Measurements from ENCODE around the gene PHKB. TPM values are rescaled to one million over a fixed set of nuclear protein-coding genes. Genes with fewer than 3 reads are reported as not detected.

Gene PHKB
- total and polyA plus RNA-seq, 2 of the 8 experiments (the other 6 are each of a cell fraction or from before 2014, with no cell fraction given), result 18.6 to 38.3 TPM

- DNase-seq (ENCODE audit: low read depth in 1 of 2, low spot score in 2 of 2) (no peak), FAIRE-seq (no peak)
- H3K4ac ChIP-seq (replicated peaks; ENCODE audit: insufficient read length, low read depth, low read length), result no peak overlapping the region
- H4K8ac ChIP-seq (ENCODE audit: extremely low read depth, insufficient read depth, low read length), result no peak overlapping the region
- H2BK20ac ChIP-seq (ENCODE audit: low read length), result no peak overlapping the region
- no peak overlapping the region for H2BK120ac ChIP-seq (replicated peaks; ENCODE audit: low read depth, low read length)
- ChIA-PET POLR2A (ENCODE audit: partially characterized antibody) (no interaction called here), CTCF (ENCODE audit: partially characterized antibody) (interaction anchor here (1.0 to 1.2 kb wide), 2 partner anchors 433 to 542 kb away, joined by 3 read pairs; no protein-coding TSS in a partner anchor)
- H4K91ac ChIP-seq (replicated peaks; ENCODE audit: insufficient read length, low read length), result no peak overlapping the region
- no peak overlapping the region for H2BK12ac ChIP-seq (ENCODE audit: low read depth, low read length)
- no peak overlapping the region for H3K4me2 ChIP-seq (ENCODE audit: insufficient read depth in 1 of 2, low read depth in 2 of 2, low read length in 2 of 2)
- no peak overlapping the region for H3K27ac ChIP-seq (ENCODE audit: low read depth, low read length)
- no peaks in the 10 kb centered on the region for H3K36me3 ChIP-seq (ENCODE audit: control insufficient read depth in 2 of 4, insufficient read depth in 4 of 4, low read length in 3 of 4)
- no peak overlapping the region for H2BK15ac ChIP-seq (ENCODE audit: low read length)
- 80% methylated on average over 1 of the region's 1 CpG; no CpG with 5 or more reads in 1 of the 2 experiments for WGBS, 2 experiments (ENCODE audit: extremely low coverage in 1 of 2, insufficient coverage in 1 of 2, insufficient read length in 1 of 2, insufficient replicate concordance in 2 of 2, low coverage in 1 of 2, low lambda C conversion rate in 2 of 2, missing lambda C conversion rate in 1 of 2)
- no peak overlapping the region for H2AK5ac ChIP-seq (ENCODE audit: low read depth, low read length)
- H3K4me1 ChIP-seq (replicated peaks in 1 of 4; ENCODE audit: control insufficient read depth in 3 of 4, insufficient read depth in 4 of 4, low read length in 3 of 4), result peaks cover 0 to 8% (median 2%) of the 10 kb centered on the region in 4 experiments; a peak in 4 of 7 replicates
- no peak overlapping the region for H4K5ac ChIP-seq (ENCODE audit: insufficient read length, low read depth, low read length)
- no peak overlapping the region for H3K4me3 ChIP-seq (ENCODE audit: extremely low read depth in 1 of 4, insufficient read depth in 2 of 4, low read depth in 3 of 4, low read length in 4 of 4)
- no peaks in the 10 kb centered on the region for H3K79me1 ChIP-seq (ENCODE audit: low read depth, low read length)
- H3K14ac ChIP-seq (ENCODE audit: insufficient read length), result no peak overlapping the region
- no peak overlapping the region for H3K56ac ChIP-seq (replicated peaks; ENCODE audit: insufficient read length, low read depth, low read length)
- H4K20me1 ChIP-seq (replicated peaks in 1 of 2; ENCODE audit: control insufficient read depth in 1 of 2, insufficient read depth in 2 of 2, low read length in 2 of 2), result no peaks in the 10 kb centered on the region
- H3K18ac ChIP-seq (ENCODE audit: extremely low read depth, low read length), result no peak overlapping the region
- no peak overlapping the region for H2AFZ ChIP-seq (ENCODE audit: low read length)
- no peak overlapping the region for H2BK5ac ChIP-seq (ENCODE audit: low read depth, low read length)
- H3K9me3 ChIP-seq (ENCODE audit: insufficient read depth in 2 of 2, low read depth in 1 of 2, low read length in 1 of 2), result no peaks in the 10 kb centered on the region
- H3K23me2 ChIP-seq (ENCODE audit: low read depth, low read length), result no peaks in the 10 kb centered on the region
- H3K9ac ChIP-seq (replicated peaks in 1 of 4; ENCODE audit: extremely low read depth in 1 of 4, low read depth in 3 of 4, low read length in 3 of 4), result no peak overlapping the region
- no peaks in the 10 kb centered on the region for H3K27me3 ChIP-seq (replicated peaks in 1 of 4; ENCODE audit: control insufficient read depth in 3 of 4, extremely low read depth in 1 of 4, insufficient read depth in 3 of 4, low read length in 3 of 4)
- no peaks in the 10 kb centered on the region for H3K79me2 ChIP-seq (ENCODE audit: control insufficient read depth in 1 of 2, insufficient read depth in 2 of 2, low read length in 2 of 2)
- no peak overlapping the region for H3K23ac ChIP-seq (ENCODE audit: insufficient read length)
- TF ChIP-seq FOSL1 (IDR thresholded peaks at IDR 0.05; ENCODE audit: insufficient read depth, low read depth, low read length), result no peak
- TF ChIP-seq, protein P1, sequence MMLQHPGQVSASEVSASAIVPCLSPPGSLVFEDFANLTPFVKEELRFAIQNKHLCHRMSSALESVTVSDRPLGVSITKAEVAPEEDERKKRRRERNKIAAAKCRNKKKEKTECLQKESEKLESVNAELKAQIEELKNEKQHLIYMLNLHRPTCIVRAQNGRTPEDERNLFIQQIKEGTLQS (IDR thresholded peaks at IDR 0.05; ENCODE audit: insufficient read depth, low read depth, low read length), result no peak
- no peak for TF ChIP-seq JUND (IDR thresholded peaks at IDR 0.05; ENCODE audit: low read length)
- no peak for TF ChIP-seq YY1 (IDR thresholded peaks at IDR 0.05; ENCODE audit: low read depth, low read length)
- TF ChIP-seq EZH2 (IDR thresholded peaks at IDR 0.05; ENCODE audit: low read depth, low read length, severe bottlenecking), result no peak
- no peak for TF ChIP-seq CREB1 (IDR thresholded peaks at IDR 0.05)
- no peak for TF ChIP-seq KDM4A (IDR thresholded peaks at IDR 0.05; ENCODE audit: low read depth, low read length, severe bottlenecking)
- TF ChIP-seq TBP (IDR thresholded peaks at IDR 0.05; ENCODE audit: low read depth, low read length), result no peak
- no peak for TF ChIP-seq CEBPB (IDR thresholded peaks at IDR 0.05; ENCODE audit: low read depth, low read length)
- no peak for TF ChIP-seq RAD21 (IDR thresholded peaks at IDR 0.05 in 1 of 2, conservative IDR thresholded peaks at IDR 0.05 in 1 of 2; ENCODE audit: low read depth in 2 of 2, low read length in 2 of 2)
- TF ChIP-seq RNF2 (IDR thresholded peaks at IDR 0.05; ENCODE audit: borderline replicate concordance, low read depth, low read length, missing control alignments, poor library complexity, severe bottlenecking), result no peak
- TF ChIP-seq HDAC2 (IDR thresholded peaks at IDR 0.05; ENCODE audit: borderline replicate concordance in 1 of 2, low read depth in 2 of 2, low read length in 2 of 2), result no peak
These were observed 161.5 kb downstream of the PHKB start for GRCh38 chr16:47622451-47623176.

Measured in H1 (cell line).